Measurements from ENCODE around the gene TAC3. TPM values are rescaled to one million over a fixed set of nuclear protein-coding genes. Genes with fewer than 3 reads are reported as not detected.

TAC3 gene
- total and polyA plus RNA-seq, 8 donors = 0.31 to 1.1 (median 0.73) TPM; not detected in 2

- DNase-seq (no peak), ATAC-seq (no peak)
- intact Hi-C loops (cut with DNase I) = no loop called here
- Histone ChIP-seq H3K4me1 (no peaks in the 10 kb centered on the region), H3K36me3 (no peaks in the 10 kb centered on the region), H3K27ac (no peak overlapping the region), H3K4me3 (no peak overlapping the region), H3K9me3 (no peaks in the 10 kb centered on the region), H3K27me3 (no peaks in the 10 kb centered on the region)
- TF ChIP-seq CTCF (IDR thresholded peaks at IDR 0.05) = no peak
Measured at GRCh38 chr12:57039016-57039798, 22.9 kb upstream of the TAC3 start.

- TF ChIP-seq CTCF (IDR thresholded peaks at IDR 0.05) = no peak
- Histone ChIP-seq H3K4me1 (no peaks in the 10 kb centered on the region), H3K36me3 (no peaks in the 10 kb centered on the region), H3K27me3 (no peaks in the 10 kb centered on the region), H3K4me3 (no peak overlapping the region), H3K27ac (no peak overlapping the region), H3K9me3 (no peaks in the 10 kb centered on the region)
- intact Hi-C loops (cut with DNase I) = no loop called here
- no peak for ATAC-seq
- no peak for DNase-seq
Measured at GRCh38 chr12:57037264-57037663, 20.9 kb upstream of the TAC3 start.

GRCh38 chr12:57033431-57033830, 17.1 kb upstream of the TAC3 start:
- intact Hi-C loops (cut with DNase I) = no loop called here
- TF ChIP-seq CTCF (IDR thresholded peaks at IDR 0.05) = no peak
- Histone ChIP-seq H3K27me3 (no peaks in the 10 kb centered on the region), H3K4me3 (no peak overlapping the region), H3K9me3 (no peaks in the 10 kb centered on the region), H3K36me3 (no peaks in the 10 kb centered on the region), H3K27ac (no peak overlapping the region), H3K4me1 (peaks cover 0 to 4% of the 10 kb centered on the region in 2 donors)
- DNase-seq (no peak), ATAC-seq (no peak)

GRCh38 chr12:57031789-57032188, 15.5 kb upstream of the TAC3 start:
- ATAC-seq (no peak), DNase-seq (no peak)
- H3K4me1 ChIP-seq = peaks cover 0 to 4% of the 10 kb centered on the region in 2 donors
- no peak overlapping the region for H3K27ac ChIP-seq
- no peaks in the 10 kb centered on the region for H3K9me3 ChIP-seq
- no peak for TF ChIP-seq CTCF (IDR thresholded peaks at IDR 0.05)
- no peak overlapping the region for H3K4me3 ChIP-seq
- H3K36me3 ChIP-seq = no peaks in the 10 kb centered on the region
- intact Hi-C loops (cut with DNase I) = no loop called here
- H3K27me3 ChIP-seq = no peaks in the 10 kb centered on the region

- Histone ChIP-seq H3K27me3 (no peaks in the 10 kb centered on the region), H3K9me3 (no peaks in the 10 kb centered on the region), H3K36me3 (no peaks in the 10 kb centered on the region), H3K4me3 (no peak overlapping the region), H3K27ac (no peak overlapping the region), H3K4me1 (peaks cover 0 to 4% of the 10 kb centered on the region in 2 donors)
- ATAC-seq (peak; percentile 77), DNase-seq (peak in 1 of 4 donors; percentile 16)
- no peak for TF ChIP-seq CTCF (IDR thresholded peaks at IDR 0.05)
- intact Hi-C loops (cut with DNase I) = no loop called here
Measured at GRCh38 chr12:57031138-57031725, 14.9 kb upstream of the TAC3 start.

All from left lung (tissue), 10 donors.